CD4-positive, alpha-beta T cell treated with Interleukin-17A for 4 hours (primary cell): ENCODE results near the gene P4HA1.

Experiments
- DNase-seq: peaks from one replicate; pipeline ENCODE4 v3.0.0-alpha.2; 2020; ENCODE audit warnings: mixed read lengths

P4HA1 gene

DNA sequence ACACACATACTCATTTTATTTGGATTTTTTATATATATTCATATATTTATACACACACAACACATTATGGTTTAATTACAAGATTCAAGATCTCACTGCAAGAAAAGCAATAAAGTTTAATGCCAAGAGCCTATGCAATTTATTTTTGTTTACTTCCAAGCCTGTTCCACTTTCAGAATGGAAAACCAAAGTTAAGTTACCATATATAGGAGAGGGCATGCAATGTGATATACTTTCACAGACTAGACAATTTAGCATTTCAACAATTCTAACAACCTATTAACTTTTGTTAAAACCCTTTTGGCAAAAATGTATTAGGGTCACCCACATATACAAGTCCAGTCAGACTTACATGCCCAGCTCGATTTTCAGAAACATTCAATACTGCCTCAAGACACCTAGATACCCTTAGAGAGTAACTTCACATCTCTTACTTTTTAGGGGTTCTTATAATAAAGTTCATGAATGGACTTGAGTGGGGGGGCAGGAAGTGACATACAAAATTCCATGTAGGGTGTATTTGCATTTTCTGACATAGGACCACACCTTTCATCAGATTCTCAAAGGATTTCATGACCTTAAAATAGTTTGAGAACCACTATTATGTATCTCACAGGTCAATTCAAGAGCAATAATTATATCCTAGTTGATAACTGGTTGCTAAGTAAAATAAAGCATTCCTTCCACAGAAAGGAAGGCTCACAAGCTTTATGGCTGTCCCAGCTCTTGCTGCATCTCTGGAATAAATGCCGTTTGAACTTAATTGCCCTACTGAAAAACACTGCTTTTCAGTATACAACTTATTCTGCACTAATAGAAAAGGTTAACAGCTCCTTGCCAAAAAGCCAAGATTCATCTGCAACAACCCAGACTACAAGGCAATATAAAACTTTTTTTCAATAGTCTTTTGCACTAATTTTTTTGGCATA, 2.5 kb downstream of the P4HA1 start:
- no peak for DNase-seq

- DNase-seq: no peak
These were observed 3.8 kb downstream of the P4HA1 start for GRCh38 chr10:73092830-73093229.

DNA sequence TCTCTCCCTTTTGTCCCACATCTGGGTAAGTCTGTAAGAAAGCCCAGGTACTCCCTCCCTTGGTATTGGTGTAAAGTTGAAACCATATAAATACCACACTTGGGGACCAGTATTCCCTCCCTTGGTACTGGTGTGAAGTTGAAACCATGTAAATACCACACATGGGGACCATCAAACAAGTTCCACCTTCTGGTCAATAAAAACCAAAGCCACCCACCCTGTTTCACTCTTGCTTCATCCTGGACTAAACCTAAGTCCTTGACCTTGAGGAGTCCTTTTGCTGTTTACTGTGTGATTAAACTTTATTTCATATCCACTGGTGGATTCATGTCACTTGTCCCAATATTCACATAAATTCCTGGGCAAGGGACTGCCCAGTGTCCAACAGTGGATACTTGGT, 8.4 kb downstream of the P4HA1 start:
- DNase-seq: no peak

DNA sequence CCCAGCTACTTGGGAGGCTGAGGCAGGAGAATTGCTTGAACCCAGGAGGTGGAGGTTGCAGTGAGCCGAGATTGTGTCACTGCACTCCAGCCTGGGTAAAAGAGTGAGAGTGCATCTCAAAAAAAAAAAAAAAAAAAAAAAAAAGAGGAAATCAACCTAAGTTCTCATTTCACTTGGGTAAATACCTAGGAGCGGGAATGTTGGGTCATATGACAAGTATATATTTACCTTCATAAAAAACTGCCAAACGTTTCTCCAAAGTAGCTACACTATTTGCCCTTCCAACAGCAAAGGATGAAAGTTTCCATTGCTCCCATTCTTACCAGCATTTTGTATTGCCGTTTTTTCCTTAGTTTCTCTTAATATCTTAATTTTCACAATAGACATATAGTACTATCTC, 9.8 kb downstream of the P4HA1 start:
- DNase-seq: no peak

DNA sequence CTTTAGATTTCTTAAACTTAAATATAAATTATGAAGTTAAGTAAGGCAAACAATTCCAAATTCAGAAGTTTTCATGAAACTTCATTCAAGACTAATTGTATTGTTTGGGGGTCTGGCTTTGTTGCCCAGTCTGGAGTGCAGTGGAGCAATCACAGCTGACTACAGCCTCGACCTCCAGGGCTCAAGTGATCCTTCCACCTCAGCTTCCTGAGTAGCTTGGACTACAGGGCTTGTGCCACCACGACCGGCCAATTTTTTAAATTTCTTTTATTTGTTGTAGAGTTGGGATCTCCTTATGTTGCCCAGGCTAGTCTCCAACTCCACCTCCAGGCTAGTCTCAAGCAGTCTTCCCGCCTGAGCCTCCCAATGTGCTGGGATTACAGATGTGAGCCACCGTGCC, 12.5 kb downstream of the P4HA1 start:
- no peak for DNase-seq

DNA sequence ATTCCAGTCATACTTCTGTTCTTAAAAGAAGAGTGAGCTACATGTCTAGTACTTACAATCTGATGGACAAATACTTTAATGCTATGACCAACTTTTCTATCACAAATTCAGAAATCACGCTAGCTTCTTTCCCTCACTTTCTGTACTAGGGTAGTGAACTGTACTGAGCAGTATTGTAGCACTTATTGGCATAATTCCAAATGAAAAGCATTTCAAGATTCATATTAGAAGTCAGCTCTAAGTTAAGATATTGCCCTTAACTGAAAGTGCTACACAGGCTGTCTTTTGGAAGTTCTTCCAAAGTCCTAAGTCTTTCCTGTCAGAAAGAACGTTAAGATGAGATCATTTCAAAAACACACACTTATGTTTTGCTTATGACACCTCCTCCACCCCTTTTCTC, 13.4 kb downstream of the P4HA1 start:
- DNase-seq: no peak

DNA sequence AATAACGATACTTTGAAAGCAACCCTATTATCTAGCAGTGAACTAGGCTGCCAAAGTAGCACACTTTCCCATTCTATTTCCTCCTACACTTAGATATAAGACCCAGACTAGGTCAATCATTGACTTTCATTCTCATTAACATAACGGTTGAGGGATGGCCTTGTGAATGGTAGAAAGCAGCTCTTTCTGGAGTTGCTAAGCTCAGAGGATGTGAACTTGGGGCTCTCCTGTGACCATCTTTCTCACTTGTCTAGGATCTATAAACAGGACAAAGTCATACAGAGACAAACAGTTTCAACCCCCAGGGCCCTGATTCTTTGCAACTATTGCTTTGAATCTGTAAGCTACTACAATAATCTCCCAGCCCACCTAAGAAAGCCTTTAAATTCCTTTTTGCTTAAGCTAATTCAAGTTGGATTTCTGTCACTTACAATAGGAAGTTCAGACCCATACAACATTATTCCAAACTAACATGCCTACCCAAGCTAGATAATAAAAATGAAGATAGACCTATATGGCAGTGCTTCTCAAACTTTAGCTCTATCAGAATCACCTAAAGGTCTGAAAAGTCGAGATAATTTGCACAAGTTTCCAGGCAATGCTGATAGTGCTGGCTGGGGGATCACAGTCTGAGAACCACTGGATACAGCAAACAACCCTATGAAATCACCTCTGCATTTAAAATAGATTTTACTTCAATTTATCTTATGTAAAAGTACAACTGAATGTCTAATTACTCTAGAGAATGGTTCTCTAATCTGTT, 16.7 kb downstream of the P4HA1 start:
- DNase-seq: no peak

DNA sequence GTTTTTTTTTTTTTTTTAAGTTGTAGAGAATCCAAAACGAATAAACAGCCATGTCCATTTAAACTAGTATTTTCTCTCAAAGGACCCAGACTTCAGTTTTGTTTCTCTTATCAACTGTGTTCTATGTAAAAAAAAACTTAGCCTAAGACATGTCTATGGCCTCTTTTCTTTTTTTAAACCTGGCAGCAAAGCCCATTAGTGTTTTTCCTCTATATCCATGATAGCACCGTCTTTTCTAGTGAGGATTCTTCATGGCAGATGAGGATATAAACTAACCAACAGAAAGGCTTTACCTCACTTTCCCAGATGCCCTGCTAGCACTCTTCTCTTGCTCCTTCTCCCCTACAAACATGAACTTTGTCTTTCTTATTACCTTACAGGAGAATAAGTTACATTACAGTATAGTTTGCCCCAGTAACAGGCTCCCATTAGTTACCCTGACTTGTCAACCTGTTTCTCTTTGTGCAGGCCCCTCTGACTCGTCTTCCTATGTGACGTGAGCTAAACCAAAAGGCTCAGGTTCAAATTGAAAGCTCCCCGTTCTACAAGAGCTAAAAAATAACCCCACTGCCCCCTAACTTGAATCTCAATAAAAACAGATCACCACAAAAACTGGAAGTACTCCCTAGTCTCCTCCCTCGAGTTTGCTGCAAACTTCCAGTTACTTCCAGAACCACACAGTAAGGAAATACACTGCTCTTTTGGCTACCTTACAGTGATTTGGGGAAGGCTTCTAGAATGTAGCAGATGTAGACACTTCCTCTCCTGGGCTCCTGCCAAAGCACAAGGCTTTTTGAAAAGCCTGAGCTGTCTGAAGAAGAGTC, 20.1 kb downstream of the P4HA1 start:
- DNase-seq: no peak

DNA sequence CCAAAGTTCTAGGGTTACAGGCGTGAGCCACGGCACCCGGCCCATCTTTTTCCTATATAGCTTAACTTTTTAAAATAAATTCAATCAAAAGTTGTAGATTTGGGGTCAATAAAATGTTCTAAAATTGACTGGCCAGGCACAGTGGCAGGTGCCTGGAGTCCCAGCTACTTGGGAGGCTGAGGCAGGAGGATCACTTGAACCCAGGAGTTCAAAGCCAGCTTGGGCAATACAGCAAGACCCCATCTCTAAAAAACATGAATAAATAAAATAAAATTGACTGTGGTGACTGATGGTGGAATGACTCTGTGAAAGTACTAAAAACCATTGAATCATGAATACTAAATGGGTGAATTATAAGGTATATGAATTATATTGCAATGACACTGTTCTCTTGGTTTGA, 20.8 kb downstream of the P4HA1 start:
- no peak for DNase-seq

- DNase-seq: no peak
These were observed 23.0 kb downstream of the P4HA1 start for GRCh38 chr10:73073627-73074026.

GRCh38 chr10:73065441-73065840, 31.2 kb downstream of the P4HA1 start:
- no peak for DNase-seq

- DNase-seq: no peak
These were observed 34.9 kb downstream of the P4HA1 start for GRCh38 chr10:73061743-73062142.

DNA sequence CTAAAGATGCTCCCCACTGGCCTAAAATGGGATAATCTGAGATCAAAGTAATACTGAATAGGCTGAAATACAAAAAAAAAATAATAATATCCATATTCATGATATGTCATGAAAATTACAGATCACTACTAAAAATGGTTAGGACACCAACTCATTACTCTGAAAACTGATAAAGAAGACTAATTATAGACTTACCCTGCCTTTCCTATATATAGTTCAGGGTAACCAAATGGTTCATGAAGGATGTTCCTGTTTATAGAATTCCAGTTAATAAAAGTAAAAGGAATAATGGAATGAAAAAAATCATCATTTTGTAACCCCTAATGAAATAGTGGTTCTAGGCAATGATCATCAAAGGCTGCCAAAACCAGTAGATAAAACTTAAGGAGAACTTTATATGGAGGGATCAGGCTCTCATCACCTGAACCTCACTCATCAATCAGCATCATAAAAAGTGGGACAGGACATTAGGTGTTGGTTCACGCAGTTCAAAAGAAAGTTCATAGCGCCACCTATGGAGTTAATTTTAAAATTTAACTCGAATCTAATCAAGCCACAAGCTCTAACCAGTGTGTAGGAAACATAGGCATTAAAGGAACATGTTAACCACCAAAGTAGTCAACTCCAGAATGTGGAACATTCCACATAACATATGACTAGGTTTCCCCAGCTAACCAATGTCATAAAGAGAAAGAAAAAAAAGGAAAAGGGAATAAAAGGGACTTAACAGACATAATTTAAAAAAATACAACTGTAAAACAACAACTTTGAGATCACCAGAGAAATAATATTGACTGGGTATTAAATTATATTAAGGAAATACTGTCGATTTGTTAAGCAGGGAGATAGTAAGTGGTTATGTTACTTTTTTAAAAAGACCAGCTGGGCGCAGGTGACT, 35.7 kb downstream of the P4HA1 start:
- no peak for DNase-seq

- no peak for DNase-seq
These were observed 36.5 kb downstream of the P4HA1 start for GRCh38 chr10:73060173-73060572.

GRCh38 chr10:73058057-73058591, 38.5 kb downstream of the P4HA1 start:
- no peak for DNase-seq

DNA sequence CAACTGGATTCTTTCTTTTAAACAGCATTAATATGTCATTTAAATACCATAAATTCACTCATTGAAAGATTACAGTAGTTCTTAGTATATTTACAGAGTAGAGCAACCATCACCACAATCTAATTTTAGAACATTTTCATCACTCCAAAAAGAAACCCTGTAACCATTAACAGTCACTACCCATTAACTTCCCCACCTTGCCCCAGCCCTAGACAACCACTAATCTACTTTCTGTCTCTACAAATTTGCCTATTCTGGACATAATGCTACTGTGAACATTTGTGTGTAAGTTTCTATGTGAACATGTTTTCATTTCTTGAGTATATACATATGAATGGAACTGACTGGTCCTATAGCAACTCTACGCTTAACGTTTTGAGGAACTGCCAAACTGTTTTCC, 42.4 kb downstream of the P4HA1 start:
- DNase-seq: no peak

GRCh38 chr10:73053275-73053674, 43.4 kb downstream of the P4HA1 start:
- no peak for DNase-seq

DNA sequence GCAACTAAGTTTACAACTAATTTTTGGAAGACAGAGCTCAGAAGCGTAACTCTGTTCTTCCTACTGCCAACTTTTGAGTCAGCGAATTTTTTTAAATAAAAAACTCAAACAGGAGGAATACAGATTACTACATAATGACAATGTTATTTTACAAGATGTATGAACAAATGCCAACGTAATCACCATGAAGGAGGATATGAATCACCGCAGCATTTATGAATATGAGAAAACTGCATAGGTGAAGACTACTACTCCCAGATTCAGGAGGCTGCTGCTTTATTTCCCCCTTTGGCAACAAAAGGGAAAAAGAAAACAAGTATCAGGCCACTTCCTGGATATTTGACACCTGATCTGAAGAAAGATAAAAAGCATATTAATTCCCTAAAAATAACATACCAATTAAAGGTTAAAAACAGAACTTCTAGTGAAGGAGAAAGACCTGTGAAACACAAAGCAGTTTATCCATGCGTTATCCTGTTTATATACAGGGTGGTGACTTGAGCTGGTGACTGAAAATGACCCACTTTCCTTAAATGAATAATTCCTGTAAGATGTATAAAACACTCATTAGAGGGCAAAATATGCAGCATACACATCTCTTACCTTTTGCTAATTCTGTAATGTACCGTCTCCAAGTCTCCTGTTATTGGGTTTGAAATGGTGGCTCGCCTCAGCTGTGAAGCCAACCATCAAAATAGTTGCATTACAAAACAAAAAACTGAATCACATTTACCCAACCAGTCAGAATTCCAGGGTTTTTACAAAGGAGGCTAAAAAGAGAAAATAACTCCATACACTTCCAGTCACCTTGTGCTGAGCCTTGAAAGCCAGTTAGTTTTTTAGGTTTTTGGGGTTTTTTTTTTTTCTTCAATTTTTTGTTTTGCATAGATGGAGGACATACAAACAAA, 52.0 kb downstream of the P4HA1 start:
- DNase-seq: no peak

GRCh38 chr10:73043766-73044377, 52.8 kb downstream of the P4HA1 start:
- no peak for DNase-seq

GRCh38 chr10:73043319-73043718, 53.3 kb downstream of the P4HA1 start:
- DNase-seq: no peak
